ENCODE data around the gene CFP. TPM values are rescaled to one million over a fixed set of nuclear protein-coding genes. Genes with fewer than 3 reads are reported as not detected.
A peak's percentile ranks its signal among the peaks of the same experiment; 100 is the strongest.
"Not testable (repeated sequence)": the region's sequence is repeated elsewhere in the genome, so short reads cannot be mapped to it uniquely, and the experiment has no call there.

CFP gene
- total RNA-seq, result under 0.01 and 0.32 TPM in 2 replicates

GRCh38 chrX:47629419-47630200, at the start of gene CFP:
TSS of gene CFP (minus strand) at chrX:47629930. CDS start at chrX:47629844, 86 bp downstream.
- no peak for TF ChIP-seq CTCF (IDR thresholded peaks at IDR 0.05; ENCODE audit: insufficient read depth, low read depth, low read length)
- no peak for DNase-seq (ENCODE audit: low read depth)
- H3K4me3 ChIP-seq (ENCODE audit: low read depth, low read length), result no peak within 1 kb of the TSS

GRCh38 chrX:47675959-47676859, 46.5 kb upstream of the CFP start:
- H3K4me3 ChIP-seq (ENCODE audit: low read depth, low read length); DNase-seq (ENCODE audit: low read depth): not testable (repeated sequence)

- DNase-seq (ENCODE audit: low read depth), result no peak
- no peak overlapping the region for H3K4me3 ChIP-seq (ENCODE audit: low read depth, low read length)
- TF ChIP-seq CTCF (IDR thresholded peaks at IDR 0.05; ENCODE audit: insufficient read depth, low read depth, low read length), result no peak
Observed at GRCh38 chrX:47674776-47675175, 45.0 kb upstream of the CFP start.

GRCh38 chrX:47665797-47666196, 36.1 kb upstream of the CFP start:
- H3K4me3 ChIP-seq (ENCODE audit: low read depth, low read length); DNase-seq (ENCODE audit: low read depth): not testable (repeated sequence)

GRCh38 chrX:47664737-47665136, 35.0 kb upstream of the CFP start:
- DNase-seq (ENCODE audit: low read depth), result peak; percentile 74
- no peak for TF ChIP-seq CTCF (IDR thresholded peaks at IDR 0.05; ENCODE audit: insufficient read depth, low read depth, low read length)
- no peak overlapping the region for H3K4me3 ChIP-seq (ENCODE audit: low read depth, low read length)

- TF ChIP-seq CTCF (IDR thresholded peaks at IDR 0.05; ENCODE audit: insufficient read depth, low read depth, low read length), result no peak
- H3K4me3 ChIP-seq (ENCODE audit: low read depth, low read length), result no peak overlapping the region
- peak; percentile 92 for DNase-seq (ENCODE audit: low read depth)
Observed at GRCh38 chrX:47662144-47662657, 32.5 kb upstream of the CFP start.

GRCh38 chrX:47661539-47661938, 31.8 kb upstream of the CFP start:
- no peak for TF ChIP-seq CTCF (IDR thresholded peaks at IDR 0.05; ENCODE audit: insufficient read depth, low read depth, low read length)
- no peak for DNase-seq (ENCODE audit: low read depth)
- no peak overlapping the region for H3K4me3 ChIP-seq (ENCODE audit: low read depth, low read length)
